NT2/D1 (cell line): Measurements from ENCODE around the gene GPR149.

Experiments used
- DNase-seq: peaks from one replicate; pipeline ENCODE4 v3.0.0-alpha.2; 2011; ENCODE audit warnings: low read depth, low spot score
- H3K27me3 ChIP-seq: 2 replicates; pipeline ENCODE4 v1.6.0; 2011; ENCODE audit warnings: mild to moderate bottlenecking; ENCODE audit not compliant: insufficient read length, insufficient read depth
- H3K36me3 ChIP-seq: 2 replicates; pipeline ENCODE4 v1.6.1; 2011; ENCODE audit warnings: mild to moderate bottlenecking, low read length, mixed read lengths; ENCODE audit not compliant: insufficient read depth, insufficient read length
- H3K4me1 ChIP-seq: 2 replicates; pipeline ENCODE4 v1.5.1; 2011; ENCODE audit not compliant: insufficient read depth, insufficient read length
- H3K4me3 ChIP-seq: 2 replicates; pipeline ENCODE4 v1.5.1; 2011; ENCODE audit warnings: low read depth; ENCODE audit not compliant: insufficient read length
- H3K9ac ChIP-seq: 2 replicates; pipeline ENCODE4 v1.6.0; 2011; ENCODE audit warnings: low read depth; ENCODE audit not compliant: insufficient read length
- H3K9me3 ChIP-seq: 2 replicates; pipeline ENCODE4 v1.5.1; 2011; ENCODE audit warnings: mild to moderate bottlenecking, low read length; ENCODE audit not compliant: insufficient read depth
- SUZ12 ChIP-seq: IDR thresholded peaks from 2 replicates; pipeline ENCODE4 v1.6.1; 2011; ENCODE audit not compliant: insufficient read length, insufficient read depth; ENCODE audit errors: extremely low read depth
- YY1 ChIP-seq: IDR thresholded peaks from 2 replicates; pipeline ENCODE4 v1.6.1; 2011; ENCODE audit not compliant: insufficient read length, insufficient read depth
- ZNF274 ChIP-seq: IDR thresholded peaks from 2 replicates; pipeline ENCODE4 v1.6.1; 2011; ENCODE audit warnings: mild to moderate bottlenecking, low read depth, low read length

GPR149 gene

DNA sequence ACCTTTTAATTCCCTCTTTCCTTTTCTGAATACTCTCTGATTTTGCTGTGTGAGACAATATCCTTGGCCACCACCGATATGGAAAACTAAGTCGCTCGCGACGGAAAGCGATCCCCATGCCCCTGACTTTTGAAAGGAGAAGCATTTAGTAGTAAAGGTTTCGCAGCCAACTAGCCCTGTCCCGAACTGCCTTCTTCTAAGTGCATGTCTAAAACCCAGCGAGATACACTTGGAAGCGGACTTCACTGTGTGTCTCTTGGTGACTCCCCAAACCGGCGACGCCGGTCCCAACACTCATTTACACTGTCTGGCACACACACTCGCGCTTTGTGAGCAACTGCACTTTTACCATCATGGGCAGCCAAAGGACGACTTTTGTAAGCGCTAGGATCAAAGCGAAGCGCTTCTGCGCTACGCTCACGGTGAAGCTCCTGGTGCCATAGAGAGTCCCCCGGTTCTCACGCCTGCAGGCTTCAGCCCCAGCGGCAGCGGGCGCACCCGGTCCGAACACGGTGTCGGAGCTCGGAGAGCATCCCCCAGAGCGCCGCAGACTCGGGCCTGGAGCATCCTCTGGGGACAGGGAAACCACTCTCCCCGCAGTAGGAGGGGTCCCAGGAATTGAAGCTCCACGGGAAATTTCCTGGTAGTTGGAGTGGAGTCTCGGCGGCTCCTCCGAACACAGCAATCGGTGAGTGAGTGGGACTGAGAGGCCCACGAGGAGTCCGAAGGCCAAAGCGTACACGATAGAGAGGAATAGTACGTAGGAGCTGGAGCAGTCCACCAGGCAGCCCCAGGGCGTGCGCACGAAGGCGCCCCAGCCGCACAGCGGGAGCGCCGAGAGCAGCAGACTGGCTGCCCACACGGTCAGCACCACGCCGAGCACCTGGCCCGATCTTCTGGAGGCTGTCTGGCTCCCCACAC, 1.4 kb downstream of the GPR149 start:
- H3K27me3 ChIP-seq, result peaks cover 35% of the 10 kb centered on the region
- peak overlapping the region; percentile 62 for H3K4me3 ChIP-seq
- peak overlapping the region; percentile 84 for H3K9ac ChIP-seq
- no peak for DNase-seq
- H3K4me1 ChIP-seq, result peaks cover 5% of the 10 kb centered on the region
- TF ChIP-seq ZNF274, result no peak
- TF ChIP-seq YY1, result no peak
- TF ChIP-seq SUZ12, result no peak
- no peaks in the 10 kb centered on the region for H3K36me3 ChIP-seq
- H3K9me3 ChIP-seq, result no peaks in the 10 kb centered on the region

DNA sequence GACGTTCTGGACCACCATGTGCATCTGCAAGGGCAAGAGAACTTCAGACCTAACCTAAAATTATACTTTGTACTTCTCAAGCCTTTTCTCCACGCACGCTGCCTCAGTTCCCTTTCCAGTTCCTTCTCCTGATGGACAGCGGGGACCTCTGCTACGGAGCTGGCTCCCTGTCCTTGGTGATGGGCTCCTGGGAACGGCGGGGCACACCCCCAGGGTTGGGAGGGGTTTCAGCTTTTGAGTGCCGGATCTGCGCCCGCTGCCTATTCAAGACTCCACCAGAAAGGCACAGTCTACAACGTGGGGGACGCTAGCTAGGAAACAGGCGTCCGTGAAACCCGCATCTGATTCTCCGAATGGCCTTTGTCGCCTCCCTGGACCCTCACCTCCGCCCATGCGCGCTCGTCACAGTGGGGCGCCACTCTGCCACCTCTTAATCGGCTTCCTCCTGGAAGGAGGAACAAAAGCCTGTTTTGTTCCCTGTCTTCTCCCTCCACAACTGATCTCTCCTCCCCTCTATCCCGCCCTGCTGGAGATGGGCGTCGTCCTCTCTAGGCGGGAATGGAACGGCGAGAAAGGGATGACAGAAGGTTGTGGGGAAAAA, 2.2 kb downstream of the GPR149 start:
- Histone ChIP-seq H3K4me3 (peak overlapping the region; percentile 62), H3K4me1 (peaks cover 5% of the 10 kb centered on the region), H3K9me3 (no peaks in the 10 kb centered on the region), H3K27me3 (peaks cover 35% of the 10 kb centered on the region), H3K9ac (peak overlapping the region; percentile 84), H3K36me3 (no peaks in the 10 kb centered on the region)
- DNase-seq, result no peak
- TF ChIP-seq SUZ12, result peak; percentile 48
- TF ChIP-seq ZNF274, result no peak
- TF ChIP-seq YY1, result no peak

DNA sequence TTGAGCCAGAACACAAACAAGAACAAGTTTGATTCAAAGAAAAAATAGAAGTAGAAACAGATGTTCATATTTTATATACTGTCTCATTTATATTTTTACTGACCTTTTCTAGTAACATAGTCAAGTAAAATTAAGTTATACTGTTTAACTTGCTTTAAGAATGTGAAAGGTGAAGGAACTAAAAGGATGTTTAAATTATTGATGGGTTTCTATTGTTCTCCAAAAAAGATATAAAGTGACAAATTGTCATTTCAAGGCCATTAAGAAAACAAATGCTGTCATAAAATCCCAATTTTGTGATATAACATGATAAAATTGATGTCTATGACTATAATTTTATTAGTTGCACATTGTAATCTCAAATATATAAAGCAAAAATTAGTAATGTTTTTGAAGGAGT, 7.3 kb downstream of the GPR149 start:
- no peak for TF ChIP-seq SUZ12
- no peak for TF ChIP-seq YY1
- no peak for TF ChIP-seq ZNF274
- no peak for DNase-seq
- Histone ChIP-seq H3K9ac (no peak overlapping the region), H3K27me3 (peaks cover 10% of the 10 kb centered on the region), H3K4me3 (no peak overlapping the region), H3K9me3 (no peaks in the 10 kb centered on the region), H3K36me3 (no peaks in the 10 kb centered on the region), H3K4me1 (peaks cover 4% of the 10 kb centered on the region)

DNA sequence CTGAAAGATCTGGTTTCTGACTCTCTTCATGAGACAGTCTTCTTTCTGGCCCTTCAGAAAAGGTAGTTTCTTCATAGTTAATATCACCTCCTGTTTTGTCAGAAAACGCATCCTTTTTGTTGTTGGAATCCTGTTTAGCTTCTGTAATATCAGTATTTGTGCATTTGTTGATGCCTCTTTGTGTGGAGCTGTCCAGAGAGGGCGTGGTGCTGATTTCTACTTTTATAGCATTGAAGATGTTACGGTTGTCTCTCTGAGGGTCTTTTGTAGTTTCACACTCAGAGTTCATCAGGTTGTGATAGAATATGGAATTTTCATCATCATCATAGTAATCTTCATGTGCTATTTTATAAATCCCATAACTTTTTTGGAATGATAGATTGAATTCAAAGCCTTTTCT, 8.9 kb downstream of the GPR149 start:
- H3K36me3 ChIP-seq, result no peaks in the 10 kb centered on the region
- no peak for DNase-seq
- no peak for TF ChIP-seq ZNF274
- no peak for TF ChIP-seq SUZ12
- TF ChIP-seq YY1, result no peak
- no peaks in the 10 kb centered on the region for H3K27me3 ChIP-seq
- H3K4me3 ChIP-seq, result no peak overlapping the region
- H3K9ac ChIP-seq, result no peak overlapping the region
- no peaks in the 10 kb centered on the region for H3K9me3 ChIP-seq
- no peaks in the 10 kb centered on the region for H3K4me1 ChIP-seq

DNA sequence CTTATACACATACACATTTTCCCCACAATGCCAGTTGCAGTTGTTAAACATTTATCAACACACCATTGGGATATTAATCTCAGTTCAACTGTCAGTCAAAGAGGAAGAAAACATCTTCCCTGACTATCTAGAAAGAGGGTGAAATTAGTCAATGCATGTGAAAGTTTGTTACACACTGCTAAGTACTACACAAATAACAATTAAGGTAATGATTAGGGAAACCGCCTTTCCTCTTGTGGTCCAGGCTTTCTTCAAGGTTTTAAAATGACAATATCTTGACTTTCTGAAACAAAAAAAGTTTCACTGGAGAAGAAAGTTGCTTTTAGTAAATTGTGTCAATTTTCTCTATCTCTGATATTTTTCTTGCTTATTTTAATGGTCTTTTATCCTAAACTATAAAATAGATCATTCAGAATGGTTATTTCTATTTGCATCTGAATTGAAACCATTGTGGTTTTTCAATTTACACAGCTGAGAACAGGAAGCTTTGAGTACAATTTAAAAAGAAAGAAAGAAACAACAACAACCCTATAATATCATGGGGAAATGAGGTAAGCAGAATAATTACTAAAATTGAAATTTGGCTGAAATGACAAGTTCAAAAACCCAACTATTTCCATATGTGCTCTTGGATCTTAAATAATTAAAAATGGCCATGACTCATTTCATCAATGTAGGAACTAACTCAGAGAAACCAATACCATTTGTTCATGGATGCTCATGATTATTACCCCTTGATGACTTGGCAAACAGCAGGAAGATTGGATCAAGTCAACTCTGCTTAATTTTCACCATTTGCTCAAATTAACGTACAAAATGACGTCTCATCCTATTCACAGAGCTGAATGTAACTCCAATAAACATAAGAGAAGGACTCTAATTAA, 31.7 kb downstream of the GPR149 start:
- Histone ChIP-seq H3K27me3 (no peaks in the 10 kb centered on the region), H3K36me3 (no peaks in the 10 kb centered on the region), H3K4me1 (no peaks in the 10 kb centered on the region), H3K4me3 (no peak overlapping the region), H3K9me3 (no peaks in the 10 kb centered on the region), H3K9ac (no peak overlapping the region)
- TF ChIP-seq YY1, result no peak
- TF ChIP-seq SUZ12, result no peak
- TF ChIP-seq ZNF274, result no peak
- DNase-seq, result no peak

DNA sequence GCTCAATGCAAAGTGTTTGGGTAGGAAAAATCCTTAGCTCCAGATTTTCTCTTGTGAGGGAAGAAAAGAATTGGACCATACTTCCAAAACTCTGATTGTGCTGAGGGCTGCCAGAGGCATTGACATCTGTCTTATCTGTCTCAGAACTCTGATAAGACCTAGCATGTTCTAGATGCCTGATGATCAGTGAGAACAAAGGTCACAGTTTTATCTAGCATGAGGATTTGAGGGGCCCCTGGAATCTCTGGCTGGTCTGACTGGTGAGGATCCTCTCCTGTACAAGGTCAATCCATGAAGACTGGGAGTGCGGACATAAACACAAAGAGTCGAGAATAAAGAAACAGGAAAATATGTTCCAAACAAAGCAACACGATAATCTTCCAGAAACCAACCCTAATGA, 40.1 kb downstream of the GPR149 start:
- no peak for DNase-seq
- Histone ChIP-seq H3K9me3 (no peaks in the 10 kb centered on the region), H3K4me1 (no peaks in the 10 kb centered on the region), H3K4me3 (no peak overlapping the region), H3K27me3 (no peaks in the 10 kb centered on the region), H3K36me3 (no peaks in the 10 kb centered on the region), H3K9ac (no peak overlapping the region)
- TF ChIP-seq YY1, result no peak
- TF ChIP-seq SUZ12, result no peak
- no peak for TF ChIP-seq ZNF274

DNA sequence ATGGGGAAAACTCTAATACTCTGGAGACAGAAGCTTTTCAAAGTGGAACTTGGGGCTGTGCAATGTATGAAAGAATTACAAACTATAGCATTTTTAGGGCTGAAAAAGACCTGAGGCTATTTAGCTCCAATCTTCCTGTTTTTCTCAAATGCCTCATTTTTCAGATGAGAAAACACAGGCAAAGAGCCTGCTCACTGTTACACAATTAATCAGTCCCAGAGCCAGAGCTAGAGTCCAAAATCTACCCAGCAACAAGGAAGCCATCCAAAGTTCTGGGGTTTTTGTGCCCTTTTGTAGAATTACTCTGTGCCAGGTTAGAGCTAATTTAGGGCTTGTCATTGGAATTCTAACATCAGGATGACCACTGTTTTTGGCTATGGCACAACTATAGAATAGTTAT, 45.5 kb downstream of the GPR149 start:
- no peaks in the 10 kb centered on the region for H3K9me3 ChIP-seq
- no peak for DNase-seq
- H3K4me1 ChIP-seq, result no peaks in the 10 kb centered on the region
- no peak overlapping the region for H3K4me3 ChIP-seq
- H3K36me3 ChIP-seq, result no peaks in the 10 kb centered on the region
- TF ChIP-seq SUZ12, result no peak
- no peak for TF ChIP-seq YY1
- TF ChIP-seq ZNF274, result no peak
- no peaks in the 10 kb centered on the region for H3K27me3 ChIP-seq
- H3K9ac ChIP-seq, result no peak overlapping the region
